Stimulated activated CD8-positive, alpha-beta memory T cell treated with anti-CD3 and anti-CD28 coated beads, Interleukin-4, amount 100 ng/mL, for 1 hour (primary cell): ENCODE data around the gene DNASE1L1.

Experiments
- DNase-seq, 2 donors: peaks; one replicate each; pipeline ENCODE4 v3.0.0-alpha.2; 2020; ENCODE audit warnings: low read depth in 2 of 2, low spot score in 1 of 2

Gene DNASE1L1

GRCh38 chrX:154383359-154384283 is 25.4 kb downstream of the DNASE1L1 start:
- no peak for DNase-seq

GRCh38 chrX:154382483-154383069 is 26.5 kb downstream of the DNASE1L1 start:
- no peak for DNase-seq

GRCh38 chrX:154381271-154381670 is 27.8 kb downstream of the DNASE1L1 start:
- no peak for DNase-seq

- DNase-seq = no peak
Measured at GRCh38 chrX:154380787-154381186, 28.3 kb downstream of the DNASE1L1 start.

- DNase-seq = no peak
Measured at GRCh38 chrX:154380153-154380552, 28.9 kb downstream of the DNASE1L1 start.

- DNase-seq = no peak
Measured at GRCh38 chrX:154379569-154379951, 29.5 kb downstream of the DNASE1L1 start.

GRCh38 chrX:154378799-154379568 is 30.1 kb downstream of the DNASE1L1 start, which contains the start of gene EMD:
EMD (plus strand) TSS chrX:154379295; CDS start chrX:154379485, 190 bp downstream.
- DNase-seq = peak; percentile 76 to 92

GRCh38 chrX:154378059-154378798 is 30.8 kb downstream of the DNASE1L1 start:
- no peak for DNase-seq

- no peak for DNase-seq
Measured at GRCh38 chrX:154376774-154377173, 32.3 kb downstream of the DNASE1L1 start.

GRCh38 chrX:154375156-154375504 is 33.9 kb downstream of the DNASE1L1 start:
- no peak for DNase-seq

GRCh38 chrX:154374313-154375155 is 34.5 kb downstream of the DNASE1L1 start, which contains the start of gene FLNA:
FLNA (minus strand) TSS chrX:154374634; CDS start chrX:154371245, 3,389 bp downstream.
- DNase-seq = no peak

GRCh38 chrX:154373340-154374306 is 35.4 kb downstream of the DNASE1L1 start:
- DNase-seq = no peak

- no peak for DNase-seq
Measured at GRCh38 chrX:154372612-154373022, 36.4 kb downstream of the DNASE1L1 start.

- DNase-seq = no peak
Measured at GRCh38 chrX:154371789-154372300, 37.2 kb downstream of the DNASE1L1 start.

- peak; percentile 73 to 85 for DNase-seq
Measured at GRCh38 chrX:154371017-154371788, 37.9 kb downstream of the DNASE1L1 start.

GRCh38 chrX:154370300-154371016 is 38.6 kb downstream of the DNASE1L1 start:
- DNase-seq = no peak
